Thyroid gland (tissue), 4 donors: ENCODE results near the gene PTGR1. TPM values are rescaled to one million over a fixed set of nuclear protein-coding genes. Genes with fewer than 3 reads are reported as not detected.
A peak's percentile ranks its signal among the peaks of the same experiment; 100 is the strongest.
"Not testable (repeated sequence)": the region's sequence is repeated elsewhere in the genome, so short reads cannot be mapped to it uniquely, and the experiment has no call there.

Experiments used
- DNase-seq, 2 donors: peaks; one replicate each; pipeline ENCODE4 v3.0.0-alpha.2; 2019
- H3K27ac ChIP-seq, 3 donors: fragments of 200-600 bp; sonication (generic); 1 replicate in 2 of 3; 2 replicates in 1 of 3; pipeline ENCODE4 v1.5.1; 2016 to 2019; ENCODE audit warnings: mild to moderate bottlenecking in 1 of 3, moderate library complexity in 1 of 3
- H3K27me3 ChIP-seq: fragments of 200-600 bp; sonication (generic); one replicate; pipeline ENCODE4 v1.5.1; 2019
- H3K36me3 ChIP-seq, 2 donors: fragments of 200-600 bp; sonication (generic); one replicate each; pipeline ENCODE4 v1.5.1; 2016 to 2019
- H3K4me1 ChIP-seq, 2 donors: fragments of 200-600 bp; sonication (generic); one replicate each; pipeline ENCODE4 v1.5.1; 2017 to 2019
- H3K4me3 ChIP-seq, 3 donors: fragments of 200-600 bp; sonication (generic); replicated peaks in 1 of 3; 1 replicate in 2 of 3; 2 replicates in 1 of 3; pipeline ENCODE4 v1.5.1; 2016; ENCODE audit warnings: mild to moderate bottlenecking in 1 of 3
- H3K9me3 ChIP-seq: fragments of 200-600 bp; sonication (generic); one replicate; pipeline ENCODE4 v1.5.1; 2017
- POLR2A ChIP-seq, 2 donors: fragments of 450-650 bp; IDR thresholded peaks; one replicate each; pipeline ENCODE4 v1.6.1; 2017; ENCODE audit warnings: antibody characterized with exemption in 2 of 2, mild to moderate bottlenecking in 2 of 2, moderate library complexity in 1 of 2
- WGBS, 2 donors: methylation state at CpG; one replicate each; pipeline ENCODE4 v1.1.5; 2017; 5-methylcytosine and 5-hydroxymethylcytosine counted together
- intact Hi-C: fragments of 100-400 bp; cut with DNase I; formaldehyde crosslinking; loops from one replicate; pipeline ENCODE4 v1.15.1; 2023
- total RNA-seq, 4 donors: library from RNA; depleted of rRNA; stranded (reverse); fragments of >200 nt; gene quantifications; one replicate each; pipeline ENCODE4 v1.2.3, GENCODE V29; 2016
- TF ChIP-seq, protein P1 (sequence below), 6 experiments: fragments of 200-600 bp in 3 of 6; fragments of 450-650 bp in 3 of 6; sonication (generic) in 3 of 6; IDR thresholded peaks; one replicate each; pipeline ENCODE4 v1.5.1; 2016 to 2019; ENCODE audit warnings: antibody characterized with exemption in 6 of 6, mild to moderate bottlenecking in 2 of 6, inconsistent platforms in 1 of 6, moderate library complexity in 1 of 6

Gene PTGR1
- total RNA-seq, 4 donors from 2014 or later: 27.7 to 64.3 (median 39.4) TPM

DNA sequence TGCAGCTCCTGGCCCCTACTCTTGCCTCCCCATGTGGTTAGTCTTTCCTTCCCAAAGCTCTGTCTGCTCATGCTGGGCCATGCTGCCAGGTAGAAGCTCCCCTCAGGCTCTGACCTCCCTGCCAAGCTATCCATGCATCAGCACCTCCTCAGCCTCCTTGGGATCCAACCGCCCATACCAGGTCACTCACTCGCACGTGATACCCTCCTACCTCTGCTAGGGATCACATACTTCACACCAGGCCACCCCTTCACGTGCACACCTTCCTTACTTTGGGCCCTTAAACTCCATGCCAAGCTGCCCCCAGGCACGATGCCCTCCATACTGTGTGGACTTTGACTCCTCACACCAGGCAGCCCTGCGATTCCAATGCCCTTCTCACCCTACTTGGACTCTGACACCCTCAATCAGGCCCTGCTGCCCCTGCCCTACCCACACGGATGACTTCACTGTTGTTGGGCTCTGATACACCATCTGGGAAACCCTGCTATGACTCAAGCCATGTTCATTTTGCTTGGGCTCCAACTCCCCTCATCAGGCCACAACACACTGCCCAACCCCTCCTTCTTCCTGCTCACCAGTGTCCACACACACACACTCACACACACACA lies 40.3 kb downstream of the PTGR1 start:
- WGBS, 2 donors: 93 to 94% methylated on average over 7 of the region's 7 CpGs
- Histone ChIP-seq H3K9me3 (no peaks in the 10 kb centered on the region), H3K36me3 (peaks cover 11% of the 10 kb centered on the region in 2 donors), H3K4me3 (no peak overlapping the region), H3K27me3 (no peaks in the 10 kb centered on the region), H3K4me1 (no peaks in the 10 kb centered on the region), H3K27ac (no peak overlapping the region)
- intact Hi-C loops: no loop called here
- no peak for DNase-seq
- no peak for TF ChIP-seq POLR2A (IDR thresholded peaks at IDR 0.05)
- TF ChIP-seq, protein P1, sequence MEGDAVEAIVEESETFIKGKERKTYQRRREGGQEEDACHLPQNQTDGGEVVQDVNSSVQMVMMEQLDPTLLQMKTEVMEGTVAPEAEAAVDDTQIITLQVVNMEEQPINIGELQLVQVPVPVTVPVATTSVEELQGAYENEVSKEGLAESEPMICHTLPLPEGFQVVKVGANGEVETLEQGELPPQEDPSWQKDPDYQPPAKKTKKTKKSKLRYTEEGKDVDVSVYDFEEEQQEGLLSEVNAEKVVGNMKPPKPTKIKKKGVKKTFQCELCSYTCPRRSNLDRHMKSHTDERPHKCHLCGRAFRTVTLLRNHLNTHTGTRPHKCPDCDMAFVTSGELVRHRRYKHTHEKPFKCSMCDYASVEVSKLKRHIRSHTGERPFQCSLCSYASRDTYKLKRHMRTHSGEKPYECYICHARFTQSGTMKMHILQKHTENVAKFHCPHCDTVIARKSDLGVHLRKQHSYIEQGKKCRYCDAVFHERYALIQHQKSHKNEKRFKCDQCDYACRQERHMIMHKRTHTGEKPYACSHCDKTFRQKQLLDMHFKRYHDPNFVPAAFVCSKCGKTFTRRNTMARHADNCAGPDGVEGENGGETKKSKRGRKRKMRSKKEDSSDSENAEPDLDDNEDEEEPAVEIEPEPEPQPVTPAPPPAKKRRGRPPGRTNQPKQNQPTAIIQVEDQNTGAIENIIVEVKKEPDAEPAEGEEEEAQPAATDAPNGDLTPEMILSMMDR (IDR thresholded peaks at IDR 0.05): no peak

DNA sequence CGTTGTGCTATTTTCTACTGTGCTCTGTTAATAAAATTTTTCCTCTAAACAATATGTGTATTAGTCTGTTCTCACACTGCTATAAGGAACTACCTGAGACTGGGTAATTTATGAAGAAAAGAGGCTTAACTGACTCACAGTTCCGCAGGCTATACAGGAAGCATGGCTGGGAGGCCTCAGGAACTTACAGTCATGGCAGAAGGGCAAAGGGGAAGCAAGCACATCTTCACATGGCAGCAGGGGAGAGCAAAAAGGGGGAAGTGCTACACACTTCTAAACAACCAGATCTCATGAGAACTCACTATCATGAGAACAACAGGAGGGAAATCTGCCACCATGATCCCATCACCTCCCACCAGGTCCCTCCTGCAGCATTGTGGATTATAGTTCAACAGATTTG lies 44.0 kb downstream of the PTGR1 start:
- H3K27me3 ChIP-seq, H3K4me3 ChIP-seq, intact Hi-C loops, DNase-seq, H3K36me3 ChIP-seq, H3K9me3 ChIP-seq, H3K27ac ChIP-seq, H3K4me1 ChIP-seq: not testable (repeated sequence)
- WGBS, 2 donors: 88 to 96% methylated on average over 2 of the region's 2 CpGs

DNA sequence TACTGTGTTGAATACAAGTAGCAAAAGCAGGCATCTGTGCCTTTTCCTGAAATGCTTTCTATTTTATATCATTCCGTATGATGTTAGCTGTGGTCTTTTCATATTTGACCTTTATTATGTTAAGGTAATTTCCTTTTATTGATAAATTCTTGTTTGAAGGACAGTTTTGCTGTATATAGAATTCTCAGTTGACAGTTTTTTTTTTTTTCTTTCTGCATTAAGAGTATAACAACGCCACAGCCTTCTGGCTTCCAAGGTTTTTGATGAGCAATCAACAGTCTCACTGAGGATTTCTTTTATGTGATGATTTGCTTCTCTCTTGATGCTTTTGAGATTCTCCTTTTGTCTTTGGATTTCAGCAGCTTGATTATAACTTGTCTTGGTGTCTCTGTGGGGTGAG lies 50.8 kb downstream of the PTGR1 start:
- DNase-seq: no peak
- H3K4me1 ChIP-seq: no peaks in the 10 kb centered on the region
- intact Hi-C loops: loop anchor here (10.0 kb wide), 1 partner anchor 1496 kb away; no protein-coding TSS in a partner anchor
- H3K27me3 ChIP-seq: no peaks in the 10 kb centered on the region
- peaks cover 3 to 11% of the 10 kb centered on the region in 2 donors for H3K36me3 ChIP-seq
- no peak for TF ChIP-seq POLR2A (IDR thresholded peaks at IDR 0.05)
- TF ChIP-seq, protein P1 (IDR thresholded peaks at IDR 0.05): no peak
- WGBS, 2 donors: 94% methylated on average over 2 of the region's 2 CpGs
- H3K4me3 ChIP-seq: no peak overlapping the region
- no peak overlapping the region for H3K27ac ChIP-seq
- peaks cover 13% of the 10 kb centered on the region for H3K9me3 ChIP-seq

DNA sequence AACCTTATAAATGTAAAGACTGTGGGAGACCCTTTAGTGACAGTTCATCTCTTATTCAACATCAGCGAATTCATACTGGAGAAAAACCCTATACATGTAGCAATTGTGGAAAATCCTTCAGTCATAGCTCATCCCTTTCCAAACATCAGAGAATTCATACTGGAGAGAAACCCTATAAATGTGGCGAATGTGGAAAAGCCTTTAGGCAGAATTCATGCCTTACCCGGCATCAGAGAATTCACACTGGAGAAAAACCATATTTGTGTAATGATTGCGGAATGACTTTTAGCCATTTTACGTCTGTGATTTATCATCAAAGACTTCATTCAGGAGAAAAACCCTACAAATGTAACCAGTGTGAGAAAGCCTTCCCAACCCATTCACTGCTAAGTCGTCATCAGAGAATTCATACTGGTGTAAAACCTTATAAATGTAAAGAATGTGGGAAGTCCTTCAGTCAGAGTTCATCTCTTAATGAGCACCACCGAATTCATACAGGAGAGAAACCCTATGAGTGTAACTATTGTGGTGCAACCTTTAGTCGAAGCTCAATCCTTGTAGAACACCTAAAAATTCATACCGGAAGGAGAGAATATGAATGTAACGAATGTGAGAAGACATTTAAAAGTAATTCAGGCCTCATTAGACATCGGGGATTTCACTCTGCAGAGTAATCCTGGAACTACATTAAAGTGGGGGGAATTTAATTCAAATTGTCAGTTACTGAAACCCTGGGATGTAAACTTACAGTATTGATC lies 56.8 kb downstream of the PTGR1 start:
- no peaks in the 10 kb centered on the region for H3K27me3 ChIP-seq
- 97 to 98% methylated on average over 11 of the region's 11 CpGs for WGBS, 2 donors
- TF ChIP-seq, protein P1 (IDR thresholded peaks at IDR 0.05): no peak
- TF ChIP-seq POLR2A (IDR thresholded peaks at IDR 0.05): no peak
- DNase-seq: no peak
- peaks cover 19% of the 10 kb centered on the region for H3K9me3 ChIP-seq
- intact Hi-C loops: loop anchor here (10.0 kb wide), 1 partner anchor 1502 kb away; no protein-coding TSS in a partner anchor
- H3K36me3 ChIP-seq: peaks cover 33 to 38% of the 10 kb centered on the region in 2 donors
- H3K27ac ChIP-seq: no peak overlapping the region
- H3K4me1 ChIP-seq: no peaks in the 10 kb centered on the region
- H3K4me3 ChIP-seq: no peak overlapping the region

DNA sequence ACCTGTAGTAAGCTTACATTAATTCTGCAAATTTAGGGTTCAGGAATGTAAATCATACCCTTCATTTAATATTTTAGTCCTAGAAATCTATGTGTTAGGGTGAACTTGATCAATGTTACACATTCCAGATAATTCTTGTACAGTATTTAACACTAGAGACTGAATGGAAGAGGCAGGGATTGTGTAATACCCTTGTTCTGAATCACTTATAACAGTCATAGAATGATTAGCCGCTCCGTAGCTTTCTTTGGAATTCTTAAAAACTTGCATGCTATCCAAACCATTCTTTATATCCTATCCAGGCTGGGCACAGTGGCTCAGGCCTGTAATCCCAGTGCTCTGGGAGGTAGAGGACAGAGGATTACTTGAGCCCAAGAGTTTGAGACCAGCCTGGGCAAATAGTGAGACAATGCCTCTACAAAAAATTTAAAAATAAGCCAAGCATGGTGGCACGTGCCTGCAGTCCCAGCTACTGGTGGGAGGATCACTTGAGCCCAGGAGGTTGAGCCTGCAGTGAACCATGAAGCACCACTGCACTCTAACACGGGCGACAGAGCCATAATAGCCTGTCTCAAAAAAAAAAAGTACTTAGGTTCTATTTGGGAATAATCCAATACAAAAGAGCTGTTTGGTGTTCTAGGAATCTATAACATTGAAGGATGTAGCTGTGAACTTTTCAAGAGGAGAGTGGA lies 66.2 kb downstream of the PTGR1 start:
- no peak overlapping the region for H3K4me3 ChIP-seq
- H3K27ac ChIP-seq: peak overlapping the region in 1 of 3 donors; percentile 44
- peak; percentile 66 to 67 for DNase-seq
- intact Hi-C loops: no loop called here
- TF ChIP-seq POLR2A (IDR thresholded peaks at IDR 0.05): no peak
- TF ChIP-seq, protein P1 (IDR thresholded peaks at IDR 0.05): no peak
- H3K9me3 ChIP-seq: no peaks in the 10 kb centered on the region
- peaks cover 0 to 3% of the 10 kb centered on the region in 2 donors for H3K4me1 ChIP-seq
- H3K27me3 ChIP-seq: no peaks in the 10 kb centered on the region
- peaks cover 29 to 35% of the 10 kb centered on the region in 2 donors for H3K36me3 ChIP-seq
- 40 to 53% methylated on average over 5 of the region's 5 CpGs for WGBS, 2 donors
